Neural progenitor cell (in vitro differentiated cells): Measurements from ENCODE around the gene KLHL3. TPM values are rescaled to one million over a fixed set of nuclear protein-coding genes. Genes with fewer than 3 reads are reported as not detected.

Experiments used
- DNase-seq: peaks from one replicate; pipeline ENCODE4 v3.0.0-alpha.2; 2016; ENCODE audit warnings: low spot score
- H2AFZ ChIP-seq: fragments of 200-600 bp; sonication (generic); replicated peaks from 2 replicates; pipeline ENCODE4 v1.6.1; 2016; ENCODE audit warnings: antibody characterized with exemption
- H3F3A ChIP-seq: fragments of 200-600 bp; sonication (generic); 2 replicates; pipeline ENCODE4 v1.6.1; 2016; ENCODE audit warnings: antibody characterized with exemption, low read depth
- H3K27ac ChIP-seq: fragments of 200-600 bp; sonication (generic); 2 replicates; pipeline ENCODE4 v1.5.1; 2016; ENCODE audit warnings: mild to moderate bottlenecking
- H3K27me3 ChIP-seq: fragments of 200-600 bp; sonication (generic); 2 replicates; pipeline ENCODE4 v1.6.1; 2016; ENCODE audit warnings: mild to moderate bottlenecking, moderate library complexity
- H3K36me3 ChIP-seq: fragments of 200-600 bp; sonication (generic); 2 replicates; pipeline ENCODE4 v1.5.1; 2016
- H3K4me1 ChIP-seq: fragments of 200-600 bp; sonication (generic); 2 replicates; pipeline ENCODE4 v1.6.1; 2016; ENCODE audit warnings: mixed run types
- H3K4me2 ChIP-seq: fragments of 200-600 bp; sonication (generic); 2 replicates; pipeline ENCODE4 v1.6.1; 2016
- H3K4me3 ChIP-seq: fragments of 200-600 bp; sonication (generic); 2 replicates; pipeline ENCODE4 v1.5.1; 2016
- H3K79me2 ChIP-seq: fragments of 200-600 bp; sonication (generic); 2 replicates; pipeline ENCODE4 v1.6.1; 2016; ENCODE audit warnings: low read depth
- H3K9ac ChIP-seq: fragments of 200-600 bp; sonication (generic); 2 replicates; pipeline ENCODE4 v1.6.1; 2016
- H3K9me3 ChIP-seq: fragments of 200-600 bp; sonication (generic); 2 replicates; pipeline ENCODE4 v1.5.1; 2016; ENCODE audit warnings: low read depth
- H4K20me1 ChIP-seq: fragments of 200-600 bp; sonication (generic); 2 replicates; pipeline ENCODE4 v1.6.1; 2016; ENCODE audit warnings: low read depth
- H3K27ac Mint-ChIP-seq: 3 replicates; pipeline ENCODE4 v1.8.0; 2021; ENCODE audit warnings: mixed read lengths
- H3K27me3 Mint-ChIP-seq: 2 replicates; pipeline ENCODE4 v1.8.0; 2022; ENCODE audit warnings: low read depth, mild to moderate bottlenecking, inconsistent platforms, moderate library complexity, mixed read lengths; ENCODE audit not compliant: insufficient read depth
- H3K36me3 Mint-ChIP-seq: 3 replicates; pipeline ENCODE4 v1.8.0; 2021; ENCODE audit warnings: mixed read lengths
- H3K4me1 Mint-ChIP-seq: 3 replicates; pipeline ENCODE4 v1.8.0; 2021; ENCODE audit warnings: mixed read lengths
- H3K4me3 Mint-ChIP-seq: 3 replicates; pipeline ENCODE4 v1.8.0; 2021; ENCODE audit warnings: mild to moderate bottlenecking, moderate library complexity, mixed read lengths
- H3K9me3 Mint-ChIP-seq: 3 replicates; pipeline ENCODE4 v1.8.0; 2020; ENCODE audit warnings: mixed read lengths
- EZH2 ChIP-seq: fragments of 200-600 bp; sonication (generic); IDR thresholded peaks from 2 replicates; pipeline ENCODE4 v1.6.1; 2017; ENCODE audit warnings: antibody characterized with exemption, mild to moderate bottlenecking, moderate library complexity
- EZH2phosphoT487 ChIP-seq: fragments of 200-600 bp; sonication (generic); IDR thresholded peaks from 2 replicates; pipeline ENCODE4 v1.6.1; 2017; ENCODE audit warnings: antibody characterized with exemption
- total RNA-seq: library from RNA; depleted of rRNA; stranded (reverse); fragments of >200 nt; gene quantifications from 2 replicates; pipeline ENCODE4 v1.2.3, GENCODE V29; 2015; ENCODE audit warnings: low replicate concordance
- TF ChIP-seq, protein P1 (sequence below): fragments of 200-600 bp; sonication (generic); IDR thresholded peaks from 2 replicates; pipeline ENCODE4 v1.5.1; 2017; ENCODE audit warnings: antibody characterized with exemption, mild to moderate bottlenecking

KLHL3 gene
- total RNA-seq, 1 donor from 2014 or later = 26.8 TPM

GRCh38 chr5:137760294-137760693, 24.4 kb upstream of the KLHL3 start:
- peaks cover 2% of the 10 kb centered on the region for H3F3A ChIP-seq
- Mint-ChIP-seq H3K4me1 (peaks cover under 1% of the 10 kb centered on the region), H3K9me3 (peaks cover 9% of the 10 kb centered on the region), H3K27ac (no peak overlapping the region), H3K27me3 (peaks cover 8% of the 10 kb centered on the region), H3K36me3 (no peaks in the 10 kb centered on the region), H3K4me3 (no peak overlapping the region)
- no peak overlapping the region for H3K4me3 ChIP-seq
- no peaks in the 10 kb centered on the region for H4K20me1 ChIP-seq
- TF ChIP-seq EZH2phosphoT487 = no peak
- H3K27me3 ChIP-seq = no peaks in the 10 kb centered on the region
- no peak overlapping the region for H3K27ac ChIP-seq
- H3K79me2 ChIP-seq = peaks cover 5% of the 10 kb centered on the region
- H3K4me2 ChIP-seq = no peak overlapping the region
- no peak for DNase-seq
- no peaks in the 10 kb centered on the region for H3K9me3 ChIP-seq
- H3K4me1 ChIP-seq = no peaks in the 10 kb centered on the region
- no peak overlapping the region for H3K9ac ChIP-seq
- H2AFZ ChIP-seq = no peak overlapping the region
- H3K36me3 ChIP-seq = no peaks in the 10 kb centered on the region

DNA sequence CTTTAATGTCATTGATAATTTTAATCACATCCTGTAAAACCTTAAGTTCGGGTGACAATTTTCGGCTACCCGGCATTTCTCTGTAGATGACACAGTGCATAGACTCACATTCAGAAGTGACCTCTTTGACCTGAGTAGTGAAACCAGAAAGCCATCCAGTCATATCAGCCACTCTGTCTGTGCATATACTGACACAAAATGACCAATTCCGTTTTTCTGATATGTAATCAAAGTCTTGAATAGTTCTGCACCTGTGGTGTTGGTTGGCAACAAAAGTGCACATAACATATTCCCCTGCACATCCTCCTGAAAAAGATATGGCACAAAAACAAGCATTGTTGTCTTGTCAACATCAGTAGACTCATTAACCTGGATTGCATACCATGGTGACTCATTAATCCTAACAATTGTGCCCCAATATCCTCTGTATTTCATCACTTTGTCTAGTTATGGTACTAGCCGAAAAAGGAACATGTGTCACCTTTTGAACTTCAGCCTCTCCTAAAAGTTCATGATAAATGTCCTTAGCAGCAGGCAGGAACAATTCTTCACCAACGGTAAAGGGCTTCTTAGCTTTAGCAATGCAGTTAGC, 22.9 kb upstream of the KLHL3 start:
- H3K4me3 Mint-ChIP-seq = no peak overlapping the region
- Histone ChIP-seq H3K27me3 (no peaks in the 10 kb centered on the region), H4K20me1 (peaks cover 2% of the 10 kb centered on the region), H3K9ac (no peak overlapping the region), H3K4me2 (no peak overlapping the region), H3K36me3 (no peaks in the 10 kb centered on the region), H2AFZ (no peak overlapping the region), H3F3A (peaks cover 12% of the 10 kb centered on the region), H3K4me1 (no peaks in the 10 kb centered on the region), H3K9me3 (no peaks in the 10 kb centered on the region), H3K27ac (no peak overlapping the region), H3K4me3 (no peak overlapping the region), H3K79me2 (peaks cover 9% of the 10 kb centered on the region)
- peaks cover 9% of the 10 kb centered on the region for H3K9me3 Mint-ChIP-seq
- no peak for DNase-seq
- no peak for TF ChIP-seq EZH2
- no peak for TF ChIP-seq EZH2phosphoT487
- no peak overlapping the region for H3K27ac Mint-ChIP-seq
- peaks cover 17% of the 10 kb centered on the region for H3K27me3 Mint-ChIP-seq
- no peaks in the 10 kb centered on the region for H3K36me3 Mint-ChIP-seq
- H3K4me1 Mint-ChIP-seq = peaks cover 5% of the 10 kb centered on the region

GRCh38 chr5:137758121-137758520, 22.2 kb upstream of the KLHL3 start:
- Mint-ChIP-seq H3K27ac (no peak overlapping the region), H3K9me3 (peaks cover 9% of the 10 kb centered on the region), H3K27me3 (peaks cover 17% of the 10 kb centered on the region), H3K4me3 (no peak overlapping the region), H3K36me3 (no peaks in the 10 kb centered on the region), H3K4me1 (peaks cover 5% of the 10 kb centered on the region)
- H3K4me1 ChIP-seq = no peaks in the 10 kb centered on the region
- H3K9me3 ChIP-seq = no peaks in the 10 kb centered on the region
- TF ChIP-seq EZH2 (no peak), EZH2phosphoT487 (no peak)
- TF ChIP-seq, protein P1, sequence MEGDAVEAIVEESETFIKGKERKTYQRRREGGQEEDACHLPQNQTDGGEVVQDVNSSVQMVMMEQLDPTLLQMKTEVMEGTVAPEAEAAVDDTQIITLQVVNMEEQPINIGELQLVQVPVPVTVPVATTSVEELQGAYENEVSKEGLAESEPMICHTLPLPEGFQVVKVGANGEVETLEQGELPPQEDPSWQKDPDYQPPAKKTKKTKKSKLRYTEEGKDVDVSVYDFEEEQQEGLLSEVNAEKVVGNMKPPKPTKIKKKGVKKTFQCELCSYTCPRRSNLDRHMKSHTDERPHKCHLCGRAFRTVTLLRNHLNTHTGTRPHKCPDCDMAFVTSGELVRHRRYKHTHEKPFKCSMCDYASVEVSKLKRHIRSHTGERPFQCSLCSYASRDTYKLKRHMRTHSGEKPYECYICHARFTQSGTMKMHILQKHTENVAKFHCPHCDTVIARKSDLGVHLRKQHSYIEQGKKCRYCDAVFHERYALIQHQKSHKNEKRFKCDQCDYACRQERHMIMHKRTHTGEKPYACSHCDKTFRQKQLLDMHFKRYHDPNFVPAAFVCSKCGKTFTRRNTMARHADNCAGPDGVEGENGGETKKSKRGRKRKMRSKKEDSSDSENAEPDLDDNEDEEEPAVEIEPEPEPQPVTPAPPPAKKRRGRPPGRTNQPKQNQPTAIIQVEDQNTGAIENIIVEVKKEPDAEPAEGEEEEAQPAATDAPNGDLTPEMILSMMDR = no peak
- DNase-seq = no peak
- peaks cover 16% of the 10 kb centered on the region for H3K79me2 ChIP-seq
- H3K36me3 ChIP-seq = no peaks in the 10 kb centered on the region
- no peak overlapping the region for H3K9ac ChIP-seq
- H3K27me3 ChIP-seq = no peaks in the 10 kb centered on the region
- H2AFZ ChIP-seq = no peak overlapping the region
- H3K4me3 ChIP-seq = no peak overlapping the region
- H4K20me1 ChIP-seq = peaks cover 9% of the 10 kb centered on the region
- H3K27ac ChIP-seq = no peak overlapping the region
- H3F3A ChIP-seq = peaks cover 12% of the 10 kb centered on the region
- no peak overlapping the region for H3K4me2 ChIP-seq

- Mint-ChIP-seq H3K27me3 (peaks cover 17% of the 10 kb centered on the region), H3K4me3 (no peak overlapping the region), H3K9me3 (peaks cover 9% of the 10 kb centered on the region), H3K4me1 (peaks cover 5% of the 10 kb centered on the region), H3K27ac (no peak overlapping the region), H3K36me3 (peaks cover 3% of the 10 kb centered on the region)
- TF ChIP-seq, protein P1 = no peak
- TF ChIP-seq EZH2phosphoT487 (no peak), EZH2 (no peak)
- H4K20me1 ChIP-seq = peaks cover 14% of the 10 kb centered on the region
- no peak overlapping the region for H3K9ac ChIP-seq
- no peaks in the 10 kb centered on the region for H3K9me3 ChIP-seq
- H3K4me2 ChIP-seq = no peak overlapping the region
- DNase-seq = no peak
- peaks cover 21% of the 10 kb centered on the region for H3K79me2 ChIP-seq
- H3K27ac ChIP-seq = no peak overlapping the region
- no peak overlapping the region for H3K4me3 ChIP-seq
- H3F3A ChIP-seq = peaks cover 12% of the 10 kb centered on the region
- H3K4me1 ChIP-seq = no peaks in the 10 kb centered on the region
- no peak overlapping the region for H2AFZ ChIP-seq
- H3K27me3 ChIP-seq = no peaks in the 10 kb centered on the region
- no peaks in the 10 kb centered on the region for H3K36me3 ChIP-seq
These were observed 21.7 kb upstream of the KLHL3 start for GRCh38 chr5:137757634-137758033.
